Activated CD4-positive, alpha-beta T cell treated with anti-CD3 and anti-CD28 coated beads, Interleukin-2, Interleukin-6, amounts not matched to agents 100 ng/mL and 50 ng/mL, durations not matched to agents 16 hours and 8 hours (primary cell): ENCODE measurements around the gene KMT2E.
A peak's percentile ranks its signal among the peaks of the same experiment; 100 is the strongest.
"Not testable (repeated sequence)": the region's sequence is repeated elsewhere in the genome, so short reads cannot be mapped to it uniquely, and the experiment has no call there.

Source experiments
- DNase-seq: peaks from one replicate; pipeline ENCODE4 v3.0.0-alpha.2; 2020

Gene KMT2E

GRCh38 chr7:105013816-105014692, at the start of gene KMT2E:
KMT2E (plus strand) TSS chr7:105014205; CDS start chr7:105040953, 26,748 bp downstream.
- DNase-seq = peak; percentile 94

- DNase-seq = no peak
Observed at GRCh38 chr7:104964626-104965236, 49.3 kb upstream of the KMT2E start.

GRCh38 chr7:104966022-104966421, 48.0 kb upstream of the KMT2E start:
- DNase-seq = no peak

- DNase-seq = no peak
Observed at GRCh38 chr7:104967088-104967487, 46.9 kb upstream of the KMT2E start.

- DNase-seq = no peak
Observed at GRCh38 chr7:104967595-104967994, 46.4 kb upstream of the KMT2E start.

GRCh38 chr7:104968648-104969047, 45.4 kb upstream of the KMT2E start:
- DNase-seq = no peak

- DNase-seq = no peak
Observed at GRCh38 chr7:104969183-104969582, 44.8 kb upstream of the KMT2E start.

GRCh38 chr7:104971290-104972071, 42.5 kb upstream of the KMT2E start:
- no peak for DNase-seq

GRCh38 chr7:104972500-104972899, 41.5 kb upstream of the KMT2E start:
- DNase-seq = no peak

- no peak for DNase-seq
Observed at GRCh38 chr7:104973227-104973626, 40.8 kb upstream of the KMT2E start.

- DNase-seq = no peak
Observed at GRCh38 chr7:104973909-104974415, 40.0 kb upstream of the KMT2E start.

- not testable (repeated sequence) for DNase-seq
Observed at GRCh38 chr7:104975553-104975952, 38.5 kb upstream of the KMT2E start.

GRCh38 chr7:104976966-104977636, 36.9 kb upstream of the KMT2E start:
- DNase-seq = no peak

- no peak for DNase-seq
Observed at GRCh38 chr7:104978460-104978859, 35.5 kb upstream of the KMT2E start.

GRCh38 chr7:104979167-104979841, 34.7 kb upstream of the KMT2E start:
- DNase-seq = no peak

- no peak for DNase-seq
Observed at GRCh38 chr7:104980440-104980839, 33.6 kb upstream of the KMT2E start.

GRCh38 chr7:104980841-104981671, 32.9 kb upstream of the KMT2E start:
- peak; percentile 75 for DNase-seq

- DNase-seq = no peak
Observed at GRCh38 chr7:104981672-104982037, 32.4 kb upstream of the KMT2E start.

GRCh38 chr7:104982308-104983075, 31.5 kb upstream of the KMT2E start:
- no peak for DNase-seq

GRCh38 chr7:104983076-104983577, 30.9 kb upstream of the KMT2E start:
- peak; percentile 14 for DNase-seq
